Measurements from ENCODE around the gene AACS.

AACS gene

GRCh38 chr12:125159702-125160101 is 94.5 kb downstream of the AACS start:
- DNase-seq (ENCODE audit: low spot score), result no peak
- no peak for TF ChIP-seq CTCF (IDR thresholded peaks at IDR 0.05; ENCODE audit: extremely low read depth, missing control alignments)

GRCh38 chr12:125160281-125160955 is 95.2 kb downstream of the AACS start:
- no peak for DNase-seq (ENCODE audit: low spot score)
- no peak for TF ChIP-seq CTCF (IDR thresholded peaks at IDR 0.05; ENCODE audit: extremely low read depth, missing control alignments)

GRCh38 chr12:125161712-125162022 is 96.4 kb downstream of the AACS start:
- TF ChIP-seq CTCF (IDR thresholded peaks at IDR 0.05; ENCODE audit: extremely low read depth, missing control alignments), result no peak
- no peak for DNase-seq (ENCODE audit: low spot score)

- DNase-seq (ENCODE audit: low spot score), result no peak
- TF ChIP-seq CTCF (IDR thresholded peaks at IDR 0.05; ENCODE audit: extremely low read depth, missing control alignments), result no peak
Measured at GRCh38 chr12:125162489-125163028, 97.3 kb downstream of the AACS start.

GRCh38 chr12:125163148-125163547 is 97.9 kb downstream of the AACS start:
- TF ChIP-seq CTCF (IDR thresholded peaks at IDR 0.05; ENCODE audit: extremely low read depth, missing control alignments), result no peak
- DNase-seq (ENCODE audit: low spot score), result no peak

GRCh38 chr12:125164541-125164940 is 99.3 kb downstream of the AACS start:
- TF ChIP-seq CTCF (IDR thresholded peaks at IDR 0.05; ENCODE audit: extremely low read depth, missing control alignments), result no peak
- DNase-seq (ENCODE audit: low spot score), result no peak

- no peak for DNase-seq (ENCODE audit: low spot score)
Measured at GRCh38 chr12:125166041-125166440, 100.8 kb downstream of the AACS start.

More at GRCh38 chr12:125166041-125166440, 100.8 kb downstream of the AACS start:
- TF ChIP-seq CTCF (IDR thresholded peaks at IDR 0.05; ENCODE audit: extremely low read depth, missing control alignments), result no peak

Data from GM20000 (cell line).